ENCODE measurements around the gene BRMS1.
"Not testable (repeated sequence)": the region's sequence is repeated elsewhere in the genome, so short reads cannot be mapped to it uniquely, and the experiment has no call there.

BRMS1 gene

DNA sequence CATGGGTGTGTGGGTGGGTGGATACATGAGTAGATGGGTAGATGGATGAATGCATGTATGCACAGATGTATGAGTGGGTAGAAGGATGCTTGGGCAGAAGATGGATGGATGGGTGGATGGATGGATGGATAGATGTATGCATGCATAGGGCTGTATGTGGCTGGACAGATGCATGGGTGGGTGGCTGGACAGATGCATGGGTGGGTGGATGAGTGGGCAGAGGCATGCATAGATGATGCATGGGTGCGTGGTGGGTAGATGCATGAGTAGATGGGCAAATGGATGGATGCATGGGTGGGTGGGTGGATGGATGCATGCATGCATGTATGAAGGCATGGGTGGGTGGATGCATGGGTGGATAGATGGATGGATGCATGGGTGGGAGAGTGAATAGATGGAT lies 21.2 kb downstream of the BRMS1 start:
- Histone ChIP-seq H3K27me3 (replicated peaks) (no peaks in the 10 kb centered on the region), H3K27ac (no peak overlapping the region), H3K36me3 (replicated peaks) (no peaks in the 10 kb centered on the region), H3K4me3 (ENCODE audit: low read depth, low read length) (no peak overlapping the region)
- in situ Hi-C loops (cut with HindIII; ENCODE audit: low pct_ligation_motif_present, low sequenced_read_pairs): no loop called here
- DNase-seq: no peak
- TF ChIP-seq, protein P1, sequence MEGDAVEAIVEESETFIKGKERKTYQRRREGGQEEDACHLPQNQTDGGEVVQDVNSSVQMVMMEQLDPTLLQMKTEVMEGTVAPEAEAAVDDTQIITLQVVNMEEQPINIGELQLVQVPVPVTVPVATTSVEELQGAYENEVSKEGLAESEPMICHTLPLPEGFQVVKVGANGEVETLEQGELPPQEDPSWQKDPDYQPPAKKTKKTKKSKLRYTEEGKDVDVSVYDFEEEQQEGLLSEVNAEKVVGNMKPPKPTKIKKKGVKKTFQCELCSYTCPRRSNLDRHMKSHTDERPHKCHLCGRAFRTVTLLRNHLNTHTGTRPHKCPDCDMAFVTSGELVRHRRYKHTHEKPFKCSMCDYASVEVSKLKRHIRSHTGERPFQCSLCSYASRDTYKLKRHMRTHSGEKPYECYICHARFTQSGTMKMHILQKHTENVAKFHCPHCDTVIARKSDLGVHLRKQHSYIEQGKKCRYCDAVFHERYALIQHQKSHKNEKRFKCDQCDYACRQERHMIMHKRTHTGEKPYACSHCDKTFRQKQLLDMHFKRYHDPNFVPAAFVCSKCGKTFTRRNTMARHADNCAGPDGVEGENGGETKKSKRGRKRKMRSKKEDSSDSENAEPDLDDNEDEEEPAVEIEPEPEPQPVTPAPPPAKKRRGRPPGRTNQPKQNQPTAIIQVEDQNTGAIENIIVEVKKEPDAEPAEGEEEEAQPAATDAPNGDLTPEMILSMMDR (IDR thresholded peaks at IDR 0.05; ENCODE audit: low read depth, low read length, missing control alignments): no peak

DNA sequence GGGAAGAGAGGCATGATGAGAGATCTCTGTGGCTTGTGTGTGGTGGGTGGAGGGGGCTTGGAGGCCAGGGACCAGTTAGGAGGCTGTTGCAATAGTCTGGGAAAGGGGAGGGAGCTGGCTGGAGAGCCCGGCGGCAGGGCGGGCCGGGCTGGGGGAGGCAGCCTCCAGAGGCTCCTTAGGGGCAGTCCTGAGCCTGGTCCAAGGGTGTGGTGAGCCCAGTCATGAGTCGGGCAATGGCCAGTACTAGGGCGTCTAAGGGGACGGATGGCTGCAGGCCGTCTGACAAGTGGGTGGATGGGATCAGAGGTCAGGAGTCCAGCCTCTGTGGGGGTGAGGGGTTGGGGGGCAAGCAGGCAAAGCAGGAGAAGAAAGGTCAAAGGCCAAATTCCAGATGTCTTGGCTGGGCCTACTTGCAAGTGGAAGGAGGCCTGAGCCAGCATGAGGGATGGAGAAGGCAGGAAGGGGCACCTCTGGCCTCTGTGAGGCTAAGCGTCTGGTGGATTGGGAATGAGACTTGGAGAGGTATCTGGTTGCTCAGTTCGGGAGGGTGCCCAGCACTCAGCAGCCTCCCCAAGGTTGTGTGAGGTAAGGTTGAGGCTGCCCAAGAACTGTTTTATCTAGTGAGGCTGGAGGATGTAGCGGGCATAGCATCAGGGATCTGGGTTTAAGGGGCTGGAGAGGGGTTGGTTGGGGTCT lies 22.0 kb downstream of the BRMS1 start:
- TF ChIP-seq, protein P1 (IDR thresholded peaks at IDR 0.05; ENCODE audit: low read depth, low read length, missing control alignments): no peak
- H3K4me3 ChIP-seq (ENCODE audit: low read depth, low read length): no peak overlapping the region
- no peaks in the 10 kb centered on the region for H3K36me3 ChIP-seq (replicated peaks)
- no peak for DNase-seq
- H3K27me3 ChIP-seq (replicated peaks): no peaks in the 10 kb centered on the region
- in situ Hi-C loops (cut with HindIII; ENCODE audit: low pct_ligation_motif_present, low sequenced_read_pairs): no loop called here
- H3K27ac ChIP-seq: no peak overlapping the region

DNA sequence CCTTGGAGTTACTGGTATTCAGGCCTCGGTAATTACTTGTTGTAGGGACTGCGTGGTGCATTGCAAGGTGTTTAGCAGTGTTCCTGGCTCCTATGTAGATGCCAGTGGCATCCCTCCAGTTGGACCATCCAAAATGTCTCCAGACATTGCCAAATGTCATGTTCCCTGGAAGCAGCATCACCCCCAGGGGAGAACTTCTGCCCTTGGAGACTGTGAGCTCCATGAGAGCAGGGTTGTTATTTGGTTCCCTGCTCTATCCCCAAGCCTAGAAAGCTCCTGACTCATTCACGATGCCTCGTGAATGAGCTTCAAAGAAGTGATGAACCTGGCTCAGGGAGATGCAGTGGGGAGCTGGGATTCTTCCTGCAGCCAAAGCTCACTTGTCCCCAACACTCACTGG lies 23.3 kb downstream of the BRMS1 start:
- Histone ChIP-seq H3K27me3 (replicated peaks) (no peaks in the 10 kb centered on the region), H3K27ac (no peak overlapping the region), H3K36me3 (replicated peaks) (no peaks in the 10 kb centered on the region), H3K4me3 (ENCODE audit: low read depth, low read length) (no peak overlapping the region)
- in situ Hi-C loops (cut with HindIII; ENCODE audit: low pct_ligation_motif_present, low sequenced_read_pairs): no loop called here
- TF ChIP-seq, protein P1 (IDR thresholded peaks at IDR 0.05; ENCODE audit: low read depth, low read length, missing control alignments): no peak
- DNase-seq: no peak

DNA sequence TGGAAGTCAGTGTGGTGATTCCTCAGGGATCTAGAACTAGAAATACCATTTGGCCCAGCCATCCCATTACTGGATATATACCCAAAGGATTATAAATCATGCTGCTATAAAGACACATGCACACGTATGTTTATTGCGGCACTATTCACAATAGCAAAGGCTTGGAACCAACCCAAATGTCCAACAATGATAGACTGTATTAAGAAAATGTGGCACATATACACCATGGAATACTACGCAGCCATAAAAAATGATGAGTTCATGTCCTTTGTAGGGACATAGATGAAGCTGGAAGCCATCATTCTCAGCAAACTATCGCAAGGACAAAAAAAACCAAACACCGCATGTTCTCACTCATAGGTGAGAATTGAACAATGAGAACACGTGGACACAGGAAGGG lies 24.2 kb downstream of the BRMS1 start:
- H3K27me3 ChIP-seq (replicated peaks); DNase-seq; H3K36me3 ChIP-seq (replicated peaks); in situ Hi-C loops (cut with HindIII; ENCODE audit: low pct_ligation_motif_present, low sequenced_read_pairs); H3K27ac ChIP-seq; H3K4me3 ChIP-seq (ENCODE audit: low read depth, low read length): not testable (repeated sequence)

DNA sequence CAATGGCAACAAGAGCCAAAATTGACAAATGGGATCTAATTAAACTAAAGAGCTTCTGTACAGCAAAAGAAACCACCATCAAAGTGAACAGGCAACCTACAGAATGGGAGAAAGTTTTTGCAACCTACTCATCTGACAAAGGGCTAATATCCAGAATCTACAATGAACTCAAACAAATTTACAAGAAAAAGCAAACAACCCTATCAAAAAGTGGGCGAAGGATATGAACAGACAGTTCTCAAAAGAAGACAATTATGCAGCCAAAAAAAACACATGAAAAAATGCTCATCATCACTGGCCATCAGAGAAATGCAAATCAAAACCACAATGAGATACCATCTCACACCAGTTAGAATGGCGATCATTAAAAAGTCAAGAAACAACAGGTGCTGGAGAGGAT lies 24.6 kb downstream of the BRMS1 start:
- H3K27ac ChIP-seq; H3K27me3 ChIP-seq (replicated peaks); H3K4me3 ChIP-seq (ENCODE audit: low read depth, low read length); in situ Hi-C loops (cut with HindIII; ENCODE audit: low pct_ligation_motif_present, low sequenced_read_pairs); H3K36me3 ChIP-seq (replicated peaks); DNase-seq: not testable (repeated sequence)

GRCh38 chr11:66318600-66318970 lies 26.3 kb downstream of the BRMS1 start:
- Histone ChIP-seq H3K27ac (peak overlapping the region; percentile 88), H3K27me3 (replicated peaks) (no peaks in the 10 kb centered on the region), H3K4me3 (ENCODE audit: low read depth, low read length) (no peak overlapping the region), H3K36me3 (replicated peaks) (no peaks in the 10 kb centered on the region)
- TF ChIP-seq, protein P1 (IDR thresholded peaks at IDR 0.05; ENCODE audit: low read depth, low read length, missing control alignments): no peak
- in situ Hi-C loops (cut with HindIII; ENCODE audit: low pct_ligation_motif_present, low sequenced_read_pairs): no loop called here
- DNase-seq: no peak

Data from brain microvascular endothelial cell (primary cell).